Muscle layer of duodenum (tissue), 2 donors: ENCODE measurements around the gene SART3.

Experiments used
- H3K27ac ChIP-seq: one replicate; pipeline ENCODE4 v1.7.0; 2013; ENCODE audit warnings: mild to moderate bottlenecking, low read length
- H3K27me3 ChIP-seq: one replicate; pipeline ENCODE4 v1.7.0; 2013; ENCODE audit warnings: low read depth, mild to moderate bottlenecking, control low read depth, low read length
- H3K36me3 ChIP-seq, 2 donors: one replicate each; pipeline ENCODE4 v1.7.0; 2013; ENCODE audit warnings: low read length in 2 of 2, control low read depth in 1 of 2, mild to moderate bottlenecking in 1 of 2; ENCODE audit not compliant: insufficient read depth in 2 of 2, control insufficient read depth in 1 of 2
- H3K4me1 ChIP-seq, 2 donors: one replicate each; pipeline ENCODE4 v1.7.0; 2013; ENCODE audit warnings: low read length in 2 of 2, mild to moderate bottlenecking in 2 of 2, control low read depth in 1 of 2, moderate library complexity in 1 of 2; ENCODE audit not compliant: insufficient read depth in 2 of 2, control insufficient read depth in 1 of 2
- H3K4me3 ChIP-seq, 2 donors: one replicate each; pipeline ENCODE4 v1.7.0; 2013; ENCODE audit warnings: low read length in 2 of 2, low read depth in 1 of 2, mild to moderate bottlenecking in 1 of 2
- H3K9me3 ChIP-seq, 2 donors: one replicate each; pipeline ENCODE4 v1.7.0; 2013; ENCODE audit warnings: low read length in 2 of 2, control low read depth in 1 of 2, mild to moderate bottlenecking in 1 of 2; ENCODE audit not compliant: control insufficient read depth in 1 of 2
- donor health status: healthy.

The SART3 gene

DNA sequence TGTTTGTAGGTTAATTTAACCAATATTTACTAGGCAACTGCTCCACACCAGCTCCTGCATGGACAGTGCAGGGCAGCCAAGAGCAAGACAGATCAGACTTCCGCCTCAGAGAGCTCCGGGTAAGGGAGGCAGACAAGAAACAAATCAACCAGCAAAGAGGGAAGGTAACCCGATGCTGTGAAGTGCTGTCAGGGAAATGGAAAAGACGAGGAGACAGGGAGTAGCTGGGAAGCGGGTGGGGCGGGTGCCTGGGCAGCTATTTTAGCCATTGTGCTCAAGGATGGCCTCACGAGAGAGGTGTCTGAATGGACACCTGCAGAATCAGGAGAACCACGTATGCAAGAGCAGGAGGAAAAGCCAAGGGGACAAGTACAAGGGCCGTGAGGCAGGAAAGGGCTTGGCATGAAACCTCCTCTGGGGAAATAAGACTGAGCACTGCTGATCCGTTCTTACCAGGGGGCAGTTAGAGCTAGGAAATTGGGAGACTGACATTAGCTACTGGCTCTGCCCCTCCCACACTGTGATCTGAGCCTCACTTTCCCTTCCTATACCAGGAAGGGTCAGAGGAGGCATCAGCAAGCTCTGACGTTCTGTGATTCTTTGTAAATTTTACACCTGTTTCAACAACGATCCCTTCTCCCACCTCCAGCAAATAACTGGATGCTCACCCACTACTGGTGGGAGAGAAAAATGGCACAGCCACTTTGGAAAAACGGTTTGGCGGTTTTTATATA, 43.4 kb upstream of the SART3 start:
- Histone ChIP-seq H3K36me3 (no peaks in the 10 kb centered on the region), H3K27me3 (no peaks in the 10 kb centered on the region), H3K9me3 (no peaks in the 10 kb centered on the region), H3K27ac (no peak overlapping the region), H3K4me3 (no peak overlapping the region), H3K4me1 (peaks cover 0 to 3% of the 10 kb centered on the region in 2 donors)

DNA sequence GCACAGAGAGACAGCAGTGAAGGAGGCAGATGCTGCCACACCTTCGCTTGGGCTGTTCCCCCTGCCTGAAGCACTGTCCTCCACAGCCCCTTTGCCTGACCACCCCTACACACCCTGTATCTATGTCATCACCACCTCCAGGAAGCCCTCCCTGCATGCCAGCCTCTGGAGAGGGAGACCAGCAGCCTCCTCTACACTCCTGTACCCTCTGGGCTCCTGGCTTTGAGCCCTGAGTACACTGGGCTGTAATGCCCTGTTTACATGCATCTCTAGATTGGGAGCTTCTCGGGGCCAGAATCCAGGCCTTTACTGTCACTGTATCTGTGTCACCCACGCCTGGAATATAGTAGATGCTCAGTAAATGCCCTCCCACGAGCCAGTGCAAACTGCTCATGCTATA, 42.8 kb upstream of the SART3 start:
- Histone ChIP-seq H3K27ac (no peak overlapping the region), H3K4me3 (no peak overlapping the region), H3K9me3 (no peaks in the 10 kb centered on the region), H3K36me3 (no peaks in the 10 kb centered on the region), H3K4me1 (no peaks in the 10 kb centered on the region), H3K27me3 (no peaks in the 10 kb centered on the region)

DNA sequence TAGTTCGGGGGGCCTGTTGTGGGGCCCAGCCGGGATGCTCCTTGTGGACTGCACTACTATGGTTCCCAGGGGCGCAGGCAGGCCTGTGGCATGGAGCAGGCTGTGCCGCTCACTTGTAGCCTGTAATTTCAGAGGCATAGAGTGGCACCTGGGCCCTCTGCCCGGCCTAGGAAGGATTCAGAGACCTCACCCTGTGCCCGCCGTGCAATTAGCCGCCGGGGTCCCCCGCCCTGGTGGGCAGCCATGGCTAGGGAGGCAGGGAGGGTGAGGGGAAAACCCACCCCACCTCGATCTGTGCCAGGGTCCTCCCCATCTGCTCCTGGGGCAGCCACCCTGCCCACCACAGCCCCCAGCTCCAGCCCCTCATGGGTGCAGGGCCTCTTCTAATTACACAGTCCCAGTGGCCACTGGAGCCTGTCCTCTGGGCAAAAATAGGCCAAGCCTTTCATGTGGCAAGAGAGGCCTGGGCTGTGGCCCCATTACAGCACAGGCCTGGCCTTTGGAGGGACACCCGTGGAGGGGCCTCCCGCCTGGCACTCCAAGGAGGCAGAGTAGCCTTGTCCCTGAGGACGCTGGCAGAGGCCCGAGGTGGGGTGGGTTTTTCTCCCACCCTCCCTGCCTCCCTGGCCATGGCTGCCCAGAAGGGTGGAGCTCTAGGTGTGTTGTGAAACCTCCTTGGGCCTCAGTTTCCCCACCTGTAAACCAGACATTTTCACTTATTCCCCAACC, 42.2 kb upstream of the SART3 start:
- Histone ChIP-seq H3K27me3 (no peaks in the 10 kb centered on the region), H3K4me1 (no peaks in the 10 kb centered on the region), H3K36me3 (no peaks in the 10 kb centered on the region), H3K4me3 (no peak overlapping the region), H3K9me3 (no peaks in the 10 kb centered on the region), H3K27ac (no peak overlapping the region)

DNA sequence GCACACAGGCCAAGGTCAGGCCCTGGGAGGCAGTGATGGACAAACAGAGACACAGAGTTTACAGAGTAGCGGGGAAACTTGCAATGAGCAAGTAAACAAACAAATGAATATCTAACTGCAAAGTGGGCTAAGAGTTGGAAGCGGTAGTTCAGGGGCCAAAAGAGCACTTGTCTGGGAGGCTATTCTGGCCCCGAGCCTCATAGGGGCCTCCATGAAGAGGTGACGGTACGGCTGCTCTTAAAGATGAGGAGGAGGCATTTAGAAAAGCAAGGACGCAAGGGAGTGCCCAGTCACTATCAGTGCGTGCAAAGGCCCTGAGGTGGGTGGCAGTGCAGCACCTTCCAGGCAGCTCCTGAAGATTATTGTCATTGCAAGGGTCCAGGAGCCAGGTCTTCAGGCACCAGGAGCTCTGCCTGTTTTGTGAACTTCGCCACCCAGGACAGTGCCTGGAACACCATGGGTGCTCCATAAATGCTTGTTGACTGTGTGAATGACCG, 41.3 kb upstream of the SART3 start:
- Histone ChIP-seq H3K27me3 (no peaks in the 10 kb centered on the region), H3K9me3 (no peaks in the 10 kb centered on the region), H3K27ac (no peak overlapping the region), H3K4me1 (no peaks in the 10 kb centered on the region), H3K36me3 (no peaks in the 10 kb centered on the region), H3K4me3 (no peak overlapping the region)

DNA sequence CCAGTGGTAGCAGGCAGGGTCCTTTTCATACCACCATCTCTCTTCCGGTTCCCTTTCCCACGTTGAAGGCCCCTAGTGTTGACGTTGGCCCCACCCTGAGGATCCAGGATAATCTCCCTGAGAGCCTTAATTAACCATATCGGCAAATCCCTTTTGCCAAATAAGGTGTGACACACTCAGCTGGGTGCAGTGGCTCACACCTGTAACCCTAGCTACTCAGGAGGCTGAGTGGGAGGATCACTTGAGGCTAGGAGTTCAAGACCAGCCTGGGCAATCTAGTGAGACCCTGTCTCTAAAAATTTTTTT, 39.7 kb upstream of the SART3 start:
- H3K27ac ChIP-seq = no peak overlapping the region
- H3K4me3 ChIP-seq = no peak overlapping the region
- no peaks in the 10 kb centered on the region for H3K27me3 ChIP-seq
- no peaks in the 10 kb centered on the region for H3K36me3 ChIP-seq
- H3K9me3 ChIP-seq = no peaks in the 10 kb centered on the region
- H3K4me1 ChIP-seq = no peaks in the 10 kb centered on the region

DNA sequence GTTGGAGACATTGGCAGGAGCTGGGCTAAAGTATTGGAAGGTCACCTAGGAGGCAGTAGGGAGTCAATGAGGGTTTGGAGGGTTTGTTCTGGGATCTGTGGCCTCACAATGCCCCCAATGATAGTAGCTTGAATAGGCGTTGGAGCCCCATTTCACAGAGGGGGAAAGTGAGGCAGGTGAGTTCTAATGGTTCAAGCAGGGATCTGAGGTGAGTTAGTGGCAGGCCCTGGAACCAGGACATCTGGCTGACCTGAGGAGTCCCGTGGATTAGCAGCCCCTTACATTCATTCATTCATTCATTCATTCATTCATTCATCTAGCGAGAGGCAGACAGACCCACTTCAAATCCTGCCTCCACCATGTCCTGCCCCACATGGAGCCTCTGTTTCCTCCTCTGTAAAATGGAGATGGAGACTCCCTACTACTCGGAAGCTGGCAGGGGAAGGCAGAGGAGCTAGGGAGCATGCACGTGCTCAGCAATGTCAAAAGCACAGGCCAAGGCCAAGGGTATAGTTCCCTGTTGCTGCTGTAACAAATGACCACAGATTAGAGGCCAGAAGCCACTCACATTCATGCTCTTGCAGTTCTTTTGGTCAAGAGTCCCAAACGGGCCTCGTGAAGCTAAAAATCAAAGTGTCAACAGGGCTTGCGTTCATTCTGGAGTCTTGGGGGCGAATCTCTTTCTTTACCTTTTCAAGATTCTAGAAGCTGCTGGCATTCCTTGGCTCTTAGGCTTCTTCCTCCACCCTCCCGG, 39.2 kb upstream of the SART3 start:
- no peak overlapping the region for H3K4me3 ChIP-seq
- no peaks in the 10 kb centered on the region for H3K27me3 ChIP-seq
- no peaks in the 10 kb centered on the region for H3K4me1 ChIP-seq
- H3K36me3 ChIP-seq = no peaks in the 10 kb centered on the region
- no peaks in the 10 kb centered on the region for H3K9me3 ChIP-seq
- no peak overlapping the region for H3K27ac ChIP-seq

DNA sequence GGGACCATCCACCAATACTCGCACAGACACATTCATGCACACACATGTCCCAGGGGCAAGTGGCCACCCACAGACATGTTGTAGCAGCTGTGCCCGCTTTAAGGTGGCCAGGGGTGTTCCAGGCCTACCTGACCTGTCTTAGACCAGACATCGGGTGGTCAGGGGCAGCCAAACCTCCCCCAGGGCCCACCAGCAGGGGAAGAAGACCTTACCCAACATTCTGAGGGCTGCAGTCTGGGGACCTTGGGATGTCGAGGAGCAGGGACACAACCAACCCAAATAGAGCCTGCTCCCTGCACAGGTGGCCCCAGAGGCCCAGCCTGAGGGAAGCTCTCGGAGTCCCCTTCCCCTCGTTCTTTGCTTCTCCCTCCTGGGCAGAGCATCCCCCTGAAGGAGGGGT, 38.6 kb upstream of the SART3 start:
- Histone ChIP-seq H3K36me3 (no peaks in the 10 kb centered on the region), H3K4me1 (no peaks in the 10 kb centered on the region), H3K27me3 (no peaks in the 10 kb centered on the region), H3K27ac (no peak overlapping the region), H3K4me3 (no peak overlapping the region), H3K9me3 (no peaks in the 10 kb centered on the region)

DNA sequence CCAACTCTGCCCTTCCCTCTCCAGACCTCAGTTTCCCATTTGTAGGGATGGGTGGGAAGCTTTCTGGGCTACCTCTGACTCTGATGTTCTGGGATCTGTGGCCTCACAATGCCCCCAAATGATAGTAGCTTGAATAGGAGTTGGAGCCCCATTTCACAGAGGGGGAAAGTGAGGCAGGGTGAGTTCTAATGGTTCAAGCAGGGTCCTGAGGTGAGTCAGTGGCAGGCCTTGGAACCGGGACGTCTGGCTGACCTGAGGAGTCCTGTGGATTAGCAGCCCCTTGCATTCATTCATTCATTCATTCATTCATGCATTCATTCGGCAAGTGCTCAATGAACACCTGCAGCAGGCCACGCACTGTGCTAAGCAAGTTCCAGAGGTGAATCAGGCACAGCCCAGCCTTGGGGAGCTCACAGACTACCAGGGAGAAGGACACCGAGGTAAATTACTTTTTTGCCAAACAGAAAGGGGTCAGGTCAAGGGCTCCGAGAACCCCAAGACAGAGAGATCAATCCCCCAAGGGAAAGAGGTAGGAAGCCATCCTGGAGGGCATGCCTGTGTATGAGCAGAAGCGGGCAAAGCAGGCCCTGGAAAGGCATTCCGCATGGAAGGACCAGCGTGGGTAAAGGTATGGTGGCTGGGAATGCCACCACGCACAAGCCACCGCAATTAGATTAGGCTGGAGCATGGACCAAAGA, 37.7 kb upstream of the SART3 start:
- Histone ChIP-seq H3K27ac (peak overlapping the region; percentile 45), H3K4me3 (no peak overlapping the region), H3K9me3 (no peaks in the 10 kb centered on the region), H3K27me3 (no peaks in the 10 kb centered on the region), H3K4me1 (no peaks in the 10 kb centered on the region), H3K36me3 (no peaks in the 10 kb centered on the region)

DNA sequence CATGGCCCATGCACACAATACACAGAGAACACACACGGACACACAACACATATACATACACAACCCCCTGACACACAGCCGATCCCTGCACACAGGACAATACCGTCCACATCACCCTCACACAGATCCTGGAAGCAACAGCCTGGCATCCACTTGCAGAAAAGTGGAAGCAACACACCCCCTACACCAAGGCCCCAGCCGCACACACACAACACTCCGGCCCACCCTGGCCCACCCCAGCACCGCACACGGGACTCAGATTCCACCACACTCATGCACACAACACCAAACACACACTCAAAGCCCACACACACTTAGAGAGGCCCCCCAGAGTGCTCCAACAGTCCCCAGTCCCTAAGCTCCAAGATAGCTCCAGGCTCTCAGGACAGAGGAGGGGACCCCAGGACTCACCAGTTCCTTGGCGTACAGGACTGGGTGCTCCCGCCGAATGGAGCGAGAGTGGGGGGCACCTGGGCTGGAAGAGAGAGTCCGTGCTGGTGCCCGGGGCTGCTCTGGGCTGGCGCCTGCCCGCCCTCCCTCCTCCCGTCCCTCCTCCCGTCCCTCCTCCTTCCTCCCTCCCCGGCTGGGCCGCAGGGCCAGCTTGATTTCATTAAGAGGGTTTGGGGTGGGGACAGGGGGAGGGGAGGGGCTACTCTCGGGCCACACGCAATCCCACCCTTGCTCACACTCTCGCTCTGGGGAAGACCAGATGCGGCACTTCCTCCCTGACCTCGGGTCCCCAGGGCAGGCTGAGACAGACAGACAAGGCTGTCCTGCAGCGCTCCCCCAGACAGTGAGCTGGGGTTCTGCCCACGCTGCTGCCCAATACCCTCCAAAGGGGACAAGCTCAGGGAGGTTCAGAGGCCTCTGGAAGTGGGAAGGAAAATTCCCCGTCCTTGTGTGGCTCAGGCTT, 36.8 kb upstream of the SART3 start, which contains the start of gene TMEM119:
Gene TMEM119, minus strand, starts transcription at position 526 of the 913 bp plus-strand sequence. CDS start 5,701 bp downstream, outside the sequence.
- Histone ChIP-seq H3K27ac (peak within 1 kb of the TSS; percentile 45), H3K4me3 (peak within 1 kb of the TSS; percentile 37 to 42), H3K36me3 (no peaks in the 10 kb centered on the region)

DNA sequence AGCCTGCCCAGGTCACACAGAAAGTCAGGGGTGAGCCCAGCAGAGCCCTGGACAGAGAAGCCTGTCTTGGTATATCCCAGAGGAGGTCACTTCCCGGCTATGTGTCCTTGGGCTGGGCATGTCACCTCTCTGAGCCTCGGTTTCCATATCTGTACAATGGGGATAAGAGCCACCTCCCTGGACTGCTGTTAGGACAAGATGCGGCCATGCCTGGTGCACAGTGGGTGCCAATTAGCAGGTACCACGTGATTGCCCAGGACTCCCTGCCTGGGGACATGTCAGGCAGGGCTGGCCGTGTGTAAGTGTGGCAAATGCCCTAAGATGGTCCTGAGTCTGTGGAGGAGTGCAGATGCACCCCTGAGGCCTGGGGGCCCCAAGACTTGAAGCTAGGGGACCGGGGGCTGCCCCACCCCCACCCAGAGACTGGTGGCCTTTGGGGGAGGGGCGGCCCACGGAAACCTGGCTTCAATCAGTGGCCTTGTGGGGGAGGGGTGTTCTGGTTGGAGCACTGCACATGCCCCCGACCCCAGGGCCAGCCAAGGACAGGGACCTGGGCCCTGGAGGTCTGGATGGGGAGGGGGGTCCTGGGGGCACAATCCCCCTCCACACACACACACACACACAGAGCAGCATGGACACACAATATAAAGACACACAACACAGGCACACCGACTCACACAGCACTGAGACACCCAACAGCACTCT, 36.0 kb upstream of the SART3 start:
- no peaks in the 10 kb centered on the region for H3K36me3 ChIP-seq
- peak overlapping the region; percentile 37 to 42 for H3K4me3 ChIP-seq
- H3K9me3 ChIP-seq = no peaks in the 10 kb centered on the region
- H3K27me3 ChIP-seq = no peaks in the 10 kb centered on the region
- H3K4me1 ChIP-seq = no peaks in the 10 kb centered on the region
- no peak overlapping the region for H3K27ac ChIP-seq

More for the DNA sequence above, 36.8 kb upstream of the SART3 start, which contains the start of gene TMEM119:
- Histone ChIP-seq H3K27me3 (no peaks in the 10 kb centered on the region), H3K4me1 (no peaks in the 10 kb centered on the region), H3K9me3 (no peaks in the 10 kb centered on the region)
